DND-41 (cell line): Measurements from ENCODE around the gene FLNB.

Experiments
- CTCF ChIP-seq: IDR thresholded peaks from 2 replicates; pipeline ENCODE4 v1.5.1; 2012; ENCODE audit warnings: borderline replicate concordance, low read length, moderate library complexity, mild to moderate bottlenecking; ENCODE audit not compliant: poor library complexity, severe bottlenecking; ENCODE audit errors: extremely low read depth
- EZH2 ChIP-seq: IDR thresholded peaks from 3 replicates; pipeline ENCODE4 v1.6.1; 2012; ENCODE audit warnings: borderline replicate concordance, low read depth, mild to moderate bottlenecking, moderate library complexity, low read length, inconsistent platforms; ENCODE audit not compliant: severe bottlenecking

- TF ChIP-seq CTCF (no peak), EZH2 (no peak)
Observed at GRCh38 chr3:58044691-58045483, 36.7 kb downstream of the FLNB start.
